GM12878 (cell line): Measurements from ENCODE around the gene SIGLEC5. TPM values are rescaled to one million over a fixed set of nuclear protein-coding genes. Genes with fewer than 3 reads are reported as not detected.

ENCODE experiments used
- BCL11A ChIP-seq: IDR thresholded peaks from 2 replicates; pipeline ENCODE4 v1.6.1; 2011; ENCODE audit warnings: low read depth, low read length
- CEBPZ ChIP-seq: fragments of 150-350 bp; IDR thresholded peaks from 2 replicates; pipeline ENCODE4 v1.6.1; 2016; ENCODE audit warnings: low read depth, low read length
- CREM ChIP-seq: IDR thresholded peaks from 2 replicates; pipeline ENCODE4 v1.6.1; 2014; ENCODE audit warnings: antibody characterized with exemption, low read depth
- DPF2 ChIP-seq: fragments of 450-650 bp; IDR thresholded peaks from 2 replicates; pipeline ENCODE4 v1.6.1; 2017; ENCODE audit warnings: mild to moderate bottlenecking
- ESRRA ChIP-seq: IDR thresholded peaks from 2 replicates; pipeline ENCODE4 v1.6.1; 2012; ENCODE audit warnings: mild to moderate bottlenecking, low read length, improper control_type of control experiment
- FOXK2 ChIP-seq: fragments of 450-650 bp; IDR thresholded peaks from 2 replicates; pipeline ENCODE4 v1.6.1; 2017; ENCODE audit warnings: mild to moderate bottlenecking, moderate library complexity
- GABPA ChIP-seq: IDR thresholded peaks from 2 replicates; pipeline ENCODE4 v1.6.1; 2014; ENCODE audit warnings: antibody characterized with exemption, low read depth, mild to moderate bottlenecking, inconsistent platforms
- HCFC1 ChIP-seq: fragments of 150-350 bp; IDR thresholded peaks from 2 replicates; pipeline ENCODE4 v1.6.1; 2014; ENCODE audit warnings: low read length
- HDAC6 ChIP-seq: fragments of 200-600 bp; sonication (generic); IDR thresholded peaks from one replicate; pipeline ENCODE4 v1.8.0; 2017; ENCODE audit warnings: antibody characterized with exemption; ENCODE audit not compliant: unreplicated experiment
- IRF4 ChIP-seq: IDR thresholded peaks from 2 replicates; pipeline ENCODE4 v1.6.1; 2011; ENCODE audit warnings: low read depth, low read length
- KAT2A ChIP-seq: conservative IDR thresholded peaks from 2 replicates; pipeline ENCODE4 v1.6.1; 2011; ENCODE audit warnings: low read depth, low read length; ENCODE audit not compliant: control insufficient read depth
- KDM1A ChIP-seq: fragments of 200-600 bp; sonication (generic); IDR thresholded peaks from 2 replicates; pipeline ENCODE4 v1.6.1; 2016; ENCODE audit warnings: borderline replicate concordance
- MEF2A ChIP-seq: IDR thresholded peaks from 2 replicates; pipeline ENCODE4 v1.6.1; 2011; ENCODE audit warnings: low read depth, mild to moderate bottlenecking, low read length, moderate library complexity; ENCODE audit not compliant: insufficient read depth
- NFXL1 ChIP-seq: fragments of 450-650 bp; IDR thresholded peaks from 2 replicates; pipeline ENCODE4 v1.6.1; 2017; ENCODE audit warnings: antibody characterized with exemption, mild to moderate bottlenecking, borderline replicate concordance
- PAX8 ChIP-seq: fragments of 450-650 bp; IDR thresholded peaks from 2 replicates; pipeline ENCODE4 v1.6.1; 2017; ENCODE audit warnings: mild to moderate bottlenecking, moderate library complexity
- POU2F2 ChIP-seq: IDR thresholded peaks from 3 replicates; pipeline ENCODE4 v1.6.1; 2011; ENCODE audit warnings: low read depth, mild to moderate bottlenecking, low read length, borderline replicate concordance
- RB1 ChIP-seq: fragments of 450-650 bp; formaldehyde crosslinking; IDR thresholded peaks from 2 replicates; pipeline ENCODE4 v1.6.1; 2017; ENCODE audit warnings: mild to moderate bottlenecking, borderline replicate concordance
- RCOR1 ChIP-seq: conservative IDR thresholded peaks from 2 replicates; pipeline ENCODE4 v1.6.1; 2012; ENCODE audit warnings: low read depth, low read length, improper control_type of control experiment
- RUNX3 ChIP-seq: IDR thresholded peaks from 2 replicates; pipeline ENCODE4 v1.6.1; 2012; ENCODE audit warnings: low read length, inconsistent platforms
- SREBF2 ChIP-seq: IDR thresholded peaks from 2 replicates; pipeline ENCODE4 v1.6.1; 2012; ENCODE audit warnings: mild to moderate bottlenecking, low read length
- SRF ChIP-seq, 2 experiments: IDR thresholded peaks; 2 replicates each; pipeline ENCODE4 v1.6.1; 2011; ENCODE audit warnings: low read depth in 2 of 2, low read length in 2 of 2, mild to moderate bottlenecking in 1 of 2, moderate library complexity in 1 of 2
- STAT1 ChIP-seq: fragments of 450-650 bp; conservative IDR thresholded peaks from 2 replicates; pipeline ENCODE4 v1.6.1; 2014; ENCODE audit warnings: antibody characterized with exemption, mild to moderate bottlenecking
- SUZ12 ChIP-seq: fragments of 200-600 bp; sonication (generic); IDR thresholded peaks from one replicate; pipeline ENCODE4 v1.6.1; 2018; ENCODE audit warnings: antibody characterized with exemption, mild to moderate bottlenecking; ENCODE audit not compliant: unreplicated experiment
- TCF7 ChIP-seq: IDR thresholded peaks from 2 replicates; pipeline ENCODE4 v1.6.1; 2014; ENCODE audit warnings: antibody characterized with exemption, borderline replicate concordance
- ZBED1 ChIP-seq: IDR thresholded peaks from 2 replicates; pipeline ENCODE4 v1.6.1; 2016; ENCODE audit warnings: borderline replicate concordance
- ZNF274 ChIP-seq: IDR thresholded peaks from one replicate; pipeline ENCODE4 v1.8.0; 2011; ENCODE audit not compliant: insufficient read length, insufficient read depth
- ZNF687 ChIP-seq: fragments of 450-650 bp; IDR thresholded peaks from 2 replicates; pipeline ENCODE4 v1.6.1; 2017; ENCODE audit warnings: mild to moderate bottlenecking, moderate library complexity
- polyA plus RNA-seq, 11 experiments: library from polyadenylated mRNA; depleted of rRNA in 4 of 11; unstranded in 6 of 11; stranded (reverse) in 5 of 11; fragments of >200 nt; fragmentation: Nextera tagmentation in 4 of 11; fragmentation: Illumina TruSeq in 1 of 11; extraction: Ambion mirVana in 4 of 11; extraction: Trizol in 1 of 11; gene quantifications; 1 replicate in 1 of 11; 2 replicates in 10 of 11; pipeline versions ENCODE4 v1.2.1 to v1.2.3, GENCODE V29; 2011 to 2016; ENCODE audit warnings: inconsistent platforms in 2 of 11, missing spikeins in 2 of 11, low read depth in 1 of 11
- total RNA-seq, 4 experiments: library from RNA; depleted of rRNA in 3 of 4; stranded (reverse); fragments of >200 nt in 3 of 4; fragmentation: Illumina TruSeq in 1 of 4; extraction: Trizol in 1 of 4; gene quantifications; 2 replicates each; pipeline versions ENCODE4 v1.2.1 to v1.2.3, GENCODE V29; 2013 to 2021

Gene SIGLEC5
- total and polyA plus RNA-seq, 10 of the 15 experiments (the other 5 are each of a cell fraction or from before 2014, with no cell fraction given), result 0.05 to 2.5 (median 1.4) TPM; not detected in 1

GRCh38 chr19:51593969-51594773 is 36.0 kb downstream of the SIGLEC5 start (continued):
- 0 out of 3 replicates have a peak, but pooled peaks have one; percentile 13 for TF ChIP-seq POU2F2
- TF ChIP-seq GABPA, result peak; percentile 45; the same call in 1 of the 2 replicates
- no peak for TF ChIP-seq PAX8
- TF ChIP-seq RCOR1, result no peak
- no peak for TF ChIP-seq NFXL1
- TF ChIP-seq FOXK2, result no peak
- no peak for TF ChIP-seq ZNF687
- peak; percentile 100 for TF ChIP-seq HCFC1
- peak; percentile 27; the same call in 1 of the 2 replicates for TF ChIP-seq RUNX3
- TF ChIP-seq CREM, result peak; percentile 97
- TF ChIP-seq ZBED1, result no peak
- no peak for TF ChIP-seq HDAC6
- no peak for TF ChIP-seq SREBF2
- peak in 1 of 2 experiments; percentile 4; a peak in 1 of 4 replicates for TF ChIP-seq SRF (IDR thresholded peaks at IDR 0.05; ENCODE audit: low read depth in 2 of 2, low read length in 2 of 2)
- no peak for TF ChIP-seq SUZ12
- TF ChIP-seq ZNF274, result no peak
- TF ChIP-seq RB1, result 0 out of 2 replicates have a peak, but pooled peaks have one; percentile 23
- TF ChIP-seq BCL11A, result no peak
- no peak for TF ChIP-seq TCF7
- TF ChIP-seq MEF2A, result no peak
- TF ChIP-seq STAT1, result no peak
- TF ChIP-seq ESRRA, result no peak
- TF ChIP-seq DPF2, result no peak
- no peak for TF ChIP-seq IRF4
- TF ChIP-seq KDM1A, result no peak
- no peak for TF ChIP-seq CEBPZ
- no peak for TF ChIP-seq KAT2A
